IMR-90 (cell line): ENCODE results near the gene TMEM60. TPM values are rescaled to one million over a fixed set of nuclear protein-coding genes. Genes with fewer than 3 reads are reported as not detected.

Experiments
- ATAC-seq: fragments of 200-7000 bp; cut with Tn5 transposase; 2 replicates; pipeline ENCODE4 v1.9.1; 2020; ENCODE audit warnings: low read depth, mild to moderate bottlenecking, moderate library complexity
- BruUV-seq: library from RNA; stranded (reverse); fragments of 400-500 nt; replicated peaks from 2 replicates; lab custom pipeline; 2021; lab: Mats Ljungman, UMichigan
- CTCF ChIA-PET: fragments of 300-600 bp; formaldehyde crosslinking; extraction: SDS; loops from one replicate; lab custom pipeline; 2021; ENCODE audit warnings: antibody characterized with exemption; lab: Yijun Ruan, JAX
- POLR2A ChIA-PET: fragments of 300-600 bp; sonication (Branson Sonifier 250); formaldehyde crosslinking; loops from one replicate; lab custom pipeline; 2022; ENCODE audit warnings: antibody characterized with exemption; ENCODE audit not compliant: unreplicated experiment; lab: Charles Lee
- DNase-seq: peaks from one replicate; pipeline ENCODE4 v3.0.0; 2013
- H2AFZ ChIP-seq: replicated peaks from 2 replicates; pipeline ENCODE3; 2013; ENCODE audit warnings: low read length, mild to moderate bottlenecking; ENCODE audit not compliant: poor library complexity
- H2AK5ac ChIP-seq: 2 replicates; pipeline ENCODE4 v1.6.1; 2013; ENCODE audit warnings: low read depth, low read length, inconsistent platforms
- H2AK9ac ChIP-seq: replicated peaks from 2 replicates; pipeline ENCODE3; 2013; ENCODE audit warnings: mild to moderate bottlenecking, low read depth, low read length, moderate library complexity; ENCODE audit not compliant: poor library complexity
- H2BK120ac ChIP-seq: 2 replicates; pipeline ENCODE4 v1.6.1; 2013; ENCODE audit warnings: low read depth, low read length, inconsistent platforms
- H2BK15ac ChIP-seq: 3 replicates; pipeline ENCODE4 v1.6.1; 2013; ENCODE audit warnings: low read depth, low read length, inconsistent platforms
- H2BK20ac ChIP-seq: 2 replicates; pipeline ENCODE4 v1.6.1; 2013; ENCODE audit warnings: low read depth, mild to moderate bottlenecking, inconsistent platforms, low read length, moderate library complexity
- H2BK5ac ChIP-seq: 2 replicates; pipeline ENCODE4 v1.6.1; 2013; ENCODE audit warnings: mild to moderate bottlenecking, low read depth, low read length, inconsistent platforms; ENCODE audit not compliant: poor library complexity, severe bottlenecking
- H3K14ac ChIP-seq: replicated peaks from 2 replicates; pipeline ENCODE4 v1.6.1; 2013; ENCODE audit warnings: low read depth, low read length, inconsistent platforms
- H3K18ac ChIP-seq: 2 replicates; pipeline ENCODE4 v1.6.1; 2013; ENCODE audit warnings: low read depth, low read length, control low read depth
- H3K23ac ChIP-seq: 2 replicates; pipeline ENCODE4 v1.6.1; 2013; ENCODE audit warnings: low read depth, low read length, inconsistent platforms
- H3K27ac ChIP-seq: 2 replicates; pipeline ENCODE4 v1.5.1; 2013; ENCODE audit warnings: mild to moderate bottlenecking, control low read depth, low read length; ENCODE audit not compliant: insufficient read depth
- H3K27me3 ChIP-seq: 2 replicates; pipeline ENCODE4 v1.6.1; 2013; ENCODE audit warnings: low read length; ENCODE audit not compliant: control insufficient read depth, insufficient read depth
- H3K36me3 ChIP-seq: 2 replicates; pipeline ENCODE4 v1.6.1; 2013; ENCODE audit warnings: low read length, mixed read lengths; ENCODE audit not compliant: control insufficient read depth, insufficient read depth
- H3K4ac ChIP-seq: 2 replicates; pipeline ENCODE4 v1.6.1; 2013; ENCODE audit warnings: low read depth, low read length, inconsistent platforms
- H3K4me1 ChIP-seq: 2 replicates; pipeline ENCODE4 v1.6.1; 2013; ENCODE audit warnings: low read length, mixed read lengths; ENCODE audit not compliant: control insufficient read depth, insufficient read depth
- H3K4me2 ChIP-seq: 2 replicates; pipeline ENCODE4 v1.6.1; 2013; ENCODE audit warnings: low read depth, mild to moderate bottlenecking, control low read depth, low read length, moderate library complexity
- H3K4me3 ChIP-seq: 2 replicates; pipeline ENCODE4 v1.5.1; 2013; ENCODE audit warnings: low read depth, mild to moderate bottlenecking, control low read depth, low read length, moderate library complexity; ENCODE audit not compliant: insufficient read depth
- H3K56ac ChIP-seq: 2 replicates; pipeline ENCODE4 v1.6.1; 2013; ENCODE audit warnings: low read length, inconsistent platforms; ENCODE audit not compliant: insufficient read depth; ENCODE audit errors: extremely low read depth
- H3K79me1 ChIP-seq, 2 experiments: 2 replicates each; pipeline ENCODE4 v1.6.1; 2013; ENCODE audit warnings: low read length in 2 of 2, inconsistent platforms in 1 of 2, low read depth in 1 of 2
- H3K9ac ChIP-seq: 2 replicates; pipeline ENCODE4 v1.6.1; 2013; ENCODE audit warnings: low read depth, low read length, control low read depth
- H3K9me1 ChIP-seq: 2 replicates; pipeline ENCODE4 v1.6.1; 2013; ENCODE audit warnings: low read length, inconsistent platforms; ENCODE audit not compliant: insufficient read depth
- H3K9me3 ChIP-seq: 2 replicates; pipeline ENCODE4 v1.6.1; 2013; ENCODE audit warnings: low read length; ENCODE audit not compliant: control insufficient read depth, insufficient read depth
- H4K20me1 ChIP-seq: 2 replicates; pipeline ENCODE4 v1.6.1; 2013; ENCODE audit warnings: low read length, inconsistent platforms; ENCODE audit not compliant: insufficient read depth
- H4K5ac ChIP-seq: 2 replicates; pipeline ENCODE4 v1.6.1; 2013; ENCODE audit warnings: mild to moderate bottlenecking, low read depth, low read length, control low read depth
- H4K8ac ChIP-seq, 2 experiments: 2 replicates each; pipeline ENCODE4 v1.6.1; 2013; ENCODE audit warnings: low read depth in 2 of 2, low read length in 2 of 2, control low read depth in 1 of 2, inconsistent platforms in 1 of 2
- H4K91ac ChIP-seq: 2 replicates; pipeline ENCODE4 v1.6.1; 2013; ENCODE audit warnings: low read depth, low read length, inconsistent platforms; ENCODE audit not compliant: insufficient read depth
- RCOR1 ChIP-seq: IDR thresholded peaks from 2 replicates; pipeline ENCODE4 v1.6.1; 2012; ENCODE audit warnings: mild to moderate bottlenecking, low read length, improper control_type of control experiment; ENCODE audit not compliant: insufficient replicate concordance
- WGBS, 2 experiments: methylation state at CpG; one replicate each; pipeline versions ENCODE4 v1.1.5 to v1.1.7; 2013; ENCODE audit warnings: missing lambda C conversion rate in 2 of 2; ENCODE audit not compliant: insufficient read length in 1 of 2; ENCODE audit errors: extremely low coverage in 2 of 2; 5-methylcytosine and 5-hydroxymethylcytosine counted together
- dilution Hi-C: fragments of 300-500 bp; cut with HindIII; formaldehyde crosslinking; loops from one replicate; pipeline ENCODE4 v1.14.3; 2018; ENCODE audit warnings: low sequenced_read_pairs; ENCODE audit not compliant: unreplicated experiment
- in situ Hi-C: fragments of 300-500 bp; cut with MboI; formaldehyde crosslinking; loops from 3 replicates; pipeline ENCODE4 v1.14.3; 2019; ENCODE audit warnings: low sequenced_read_pairs, inconsistent platforms, mixed read lengths
- intact Hi-C: fragments of 100-400 bp; cut with micrococcal nuclease; formaldehyde crosslinking; loops from 2 replicates; pipeline ENCODE4 v1.10.0; 2022
- polyA plus RNA-seq, 3 experiments: library from polyadenylated mRNA; depleted of rRNA; stranded (reverse); fragments of >200 nt; gene quantifications; 2 replicates each; pipeline ENCODE4 v1.2.3, GENCODE V29; 2012; ENCODE audit warnings: low replicate concordance in 1 of 3
- total RNA-seq: library from RNA; depleted of rRNA; stranded (reverse); fragments of >200 nt; gene quantifications from 2 replicates; pipeline ENCODE4 v1.2.3, GENCODE V29; 2012

Gene TMEM60
- total and polyA plus RNA-seq, 2 of the 4 experiments (the other 2 are of a cell fraction), result 9.9 to 17.2 TPM

- H3K18ac ChIP-seq, result peak overlapping the region; percentile 47; the same call in 1 of the 2 replicates
- H4K5ac ChIP-seq, result no peak overlapping the region
- peak overlapping the region; percentile 34 for H2BK5ac ChIP-seq
- H4K8ac ChIP-seq, result no peak overlapping the region
- H3K27me3 ChIP-seq, result no peaks in the 10 kb centered on the region
- intact Hi-C loops, result no loop called here
- H3K4me2 ChIP-seq, result peak overlapping the region; percentile 16; the same call in 1 of the 2 replicates
- no peaks in the 10 kb centered on the region for H3K36me3 ChIP-seq
- peak overlapping the region; percentile 1; the same call in 1 of the 2 replicates for H3K4ac ChIP-seq
- ATAC-seq, result no peak
- H2AK9ac ChIP-seq, result no peak overlapping the region
- BruUV-seq, result no TSS peak
- H2AFZ ChIP-seq, result no peak overlapping the region
- H3K9me3 ChIP-seq, result no peaks in the 10 kb centered on the region
- no peak overlapping the region for H4K91ac ChIP-seq
- no peaks in the 10 kb centered on the region for H4K20me1 ChIP-seq
- H3K23ac ChIP-seq, result peak overlapping the region; percentile 1; the same call in 1 of the 2 replicates
- 100% methylated on average over 2 of the region's 2 CpGs; no CpG with 5 or more reads in 1 of the 2 experiments for WGBS, 2 experiments
- H2BK120ac ChIP-seq, result peak overlapping the region; percentile 32; the same call in 1 of the 2 replicates
- TF ChIP-seq RCOR1, result no peak
- 0 out of 2 replicates have a peak overlapping the region, but pooled peaks have one; percentile 5 for H2BK20ac ChIP-seq
- no peak overlapping the region for H3K27ac ChIP-seq
- dilution Hi-C loops, result no loop called here
- H2BK15ac ChIP-seq, result peak overlapping the region; percentile 50; the same call in 2 of the 3 replicates
- H3K9me1 ChIP-seq, result no peaks in the 10 kb centered on the region; the same call in 1 of the 2 replicates
- no peak overlapping the region for H2AK5ac ChIP-seq
- H3K79me1 ChIP-seq, result peaks cover 19 to 37% of the 10 kb centered on the region in 2 experiments
- in situ Hi-C loops, result no loop called here
- H3K4me3 ChIP-seq, result no peak overlapping the region
- POLR2A ChIA-PET, result no interaction called here
- H3K4me1 ChIP-seq, result peaks cover 7% of the 10 kb centered on the region
- no peak overlapping the region for H3K9ac ChIP-seq
- H3K56ac ChIP-seq, result no peak overlapping the region
- DNase-seq, result no peak
- CTCF ChIA-PET, result no interaction called here
- H3K14ac ChIP-seq, result peak overlapping the region; percentile 50; the same call in 1 of the 2 replicates
These were observed 14.9 kb upstream of the TMEM60 start for GRCh38 chr7:77813180-77813579.
